HepG2 (cell line): ENCODE data around the gene SEPTIN12. TPM values are rescaled to one million over a fixed set of nuclear protein-coding genes. Genes with fewer than 3 reads are reported as not detected.

Experiments used
- HNF1B ChIP-seq: sonication (generic); formaldehyde crosslinking; IDR thresholded peaks from 2 replicates; pipeline ENCODE4 v1.5.1; 2020; ENCODE audit warnings: mild to moderate bottlenecking, moderate library complexity, missing genetic modification reagents
- KLF13 ChIP-seq: sonication (generic); formaldehyde crosslinking; IDR thresholded peaks from 2 replicates; pipeline ENCODE4 v1.4.0; 2020; ENCODE audit warnings: mild to moderate bottlenecking, missing genetic modification reagents
- MATR3 ChIP-seq: sonication (generic); formaldehyde crosslinking; IDR thresholded peaks from 2 replicates; pipeline ENCODE4 v1.4.0; 2020; ENCODE audit warnings: missing genetic modification reagents
- MYNN ChIP-seq: sonication (generic); formaldehyde crosslinking; IDR thresholded peaks from 2 replicates; pipeline ENCODE4 v1.4.0; 2020; ENCODE audit warnings: mild to moderate bottlenecking, low read depth, missing genetic modification reagents
- NFKBIZ ChIP-seq: IDR thresholded peaks from 2 replicates; pipeline ENCODE4 v1.6.1; 2018; ENCODE audit warnings: missing genetic modification reagents, missing compliant biosample characterization
- NRL ChIP-seq: sonication (generic); formaldehyde crosslinking; IDR thresholded peaks from 2 replicates; pipeline ENCODE4 v1.5.0; 2020; ENCODE audit warnings: missing genetic modification reagents, mild to moderate bottlenecking, moderate library complexity, borderline replicate concordance
- POLR2A ChIP-seq, 2 experiments: IDR thresholded peaks; 2 replicates each; pipeline ENCODE4 v1.6.1; 2011; ENCODE audit warnings: low read depth in 2 of 2, low read length in 2 of 2, mild to moderate bottlenecking in 1 of 2, moderate library complexity in 1 of 2; ENCODE audit not compliant: insufficient read depth in 1 of 2
- RAD51 ChIP-seq: fragments of 450-650 bp; IDR thresholded peaks from 2 replicates; pipeline ENCODE4 v1.6.1; 2016; ENCODE audit warnings: borderline replicate concordance
- RBM39 ChIP-seq: fragments of 200-400 bp; formaldehyde crosslinking; IDR thresholded peaks from one replicate; pipeline ENCODE4 v1.6.1; 2018; ENCODE audit warnings: antibody characterized with exemption, mild to moderate bottlenecking, low read depth, low read length; ENCODE audit not compliant: poor library complexity, severe bottlenecking
- RXRB ChIP-seq: IDR thresholded peaks from 2 replicates; pipeline ENCODE4 v1.6.1; 2016; ENCODE audit warnings: borderline replicate concordance, missing genetic modification reagents, missing compliant biosample characterization
- SETDB1 ChIP-seq: sonication (generic); formaldehyde crosslinking; IDR thresholded peaks from 2 replicates; pipeline ENCODE4 v1.5.1; 2020; ENCODE audit warnings: missing genetic modification reagents, mild to moderate bottlenecking, borderline replicate concordance
- SNAI1 ChIP-seq: sonication (generic); formaldehyde crosslinking; IDR thresholded peaks from 2 replicates; pipeline ENCODE4 v1.5.0; 2020; ENCODE audit warnings: mild to moderate bottlenecking, missing genetic modification reagents, borderline replicate concordance
- TCF7 ChIP-seq: sonication (generic); IDR thresholded peaks from 2 replicates; pipeline ENCODE4 v1.6.1; 2016; ENCODE audit warnings: antibody characterized with exemption, low read depth
- TEAD3 ChIP-seq: optimal IDR thresholded peaks from 2 replicates; pipeline ENCODE3; 2016; ENCODE audit warnings: borderline replicate concordance
- ZBTB14 ChIP-seq: sonication (generic); formaldehyde crosslinking; IDR thresholded peaks from 2 replicates; pipeline ENCODE4 v1.4.0; 2020; ENCODE audit warnings: missing genetic modification reagents
- ZBTB21 ChIP-seq: sonication (generic); formaldehyde crosslinking; IDR thresholded peaks from 2 replicates; pipeline ENCODE4 v1.4.0; 2020; ENCODE audit warnings: missing genetic modification reagents
- ZBTB42 ChIP-seq: sonication (generic); formaldehyde crosslinking; IDR thresholded peaks from 2 replicates; pipeline ENCODE4 v1.5.0; 2020; ENCODE audit warnings: mild to moderate bottlenecking, missing genetic modification reagents
- ZFX ChIP-seq: sonication (generic); formaldehyde crosslinking; IDR thresholded peaks from 2 replicates; pipeline ENCODE4 v1.4.0; 2020; ENCODE audit warnings: mild to moderate bottlenecking, low read depth, missing genetic modification reagents, moderate library complexity
- ZNF10 ChIP-seq: sonication (generic); formaldehyde crosslinking; IDR thresholded peaks from 2 replicates; pipeline ENCODE4 v1.4.0; 2020; ENCODE audit warnings: mild to moderate bottlenecking, low read depth, missing genetic modification reagents, borderline replicate concordance
- ZNF230 ChIP-seq: sonication (generic); formaldehyde crosslinking; IDR thresholded peaks from 2 replicates; pipeline ENCODE4 v1.4.0; 2020; ENCODE audit warnings: mild to moderate bottlenecking, missing genetic modification reagents
- ZNF501 ChIP-seq: sonication (generic); formaldehyde crosslinking; IDR thresholded peaks from 2 replicates; pipeline ENCODE4 v1.5.1; 2020; ENCODE audit warnings: mild to moderate bottlenecking, moderate library complexity, missing genetic modification reagents
- ZNF709 ChIP-seq: sonication (generic); formaldehyde crosslinking; IDR thresholded peaks from 2 replicates; pipeline ENCODE4 v1.5.0; 2020; ENCODE audit warnings: mild to moderate bottlenecking, missing genetic modification reagents
- ZNF790 ChIP-seq: sonication (generic); formaldehyde crosslinking; IDR thresholded peaks from 2 replicates; pipeline ENCODE4 v1.8.0; 2022; ENCODE audit warnings: missing genetic modification reagents, mild to moderate bottlenecking, borderline replicate concordance
- ZNF891 ChIP-seq: sonication (generic); formaldehyde crosslinking; IDR thresholded peaks from 2 replicates; pipeline ENCODE4 v1.5.0; 2020; ENCODE audit warnings: mild to moderate bottlenecking, missing genetic modification reagents
- polyA plus RNA-seq, 8 experiments: library from polyadenylated mRNA; depleted of rRNA in 3 of 8; stranded (reverse) in 7 of 8; unstranded in 1 of 8; fragments of >200 nt; fragmentation: Illumina TruSeq in 4 of 8; extraction: Trizol in 4 of 8; gene quantifications; 2 replicates each; pipeline versions ENCODE4 v1.2.1 to v1.2.3, GENCODE V29; 2011 to 2016; ENCODE audit warnings: low read depth in 4 of 8, missing spikeins in 1 of 8, mixed read lengths in 1 of 8; ENCODE audit not compliant: insufficient read depth in 1 of 8
- total RNA-seq, 5 experiments: library from RNA; depleted of rRNA; stranded (reverse); fragments of >200 nt; fragmentation: Illumina TruSeq; extraction: Trizol; gene quantifications; 2 replicates each; pipeline ENCODE4 v1.2.3, GENCODE V29; 2016; ENCODE audit warnings: low read depth in 1 of 5
- TF ChIP-seq, protein P1 (sequence below): sonication (generic); formaldehyde crosslinking; IDR thresholded peaks from 2 replicates; pipeline ENCODE4 v1.9.0; 2022; ENCODE audit warnings: missing genetic modification reagents, mild to moderate bottlenecking, borderline replicate concordance

SEPTIN12 gene
- total and polyA plus RNA-seq, 2 of the 13 experiments (the other 11 are each of a cell fraction or from before 2014, with no cell fraction given) = 0.22 TPM; not detected in 1

DNA sequence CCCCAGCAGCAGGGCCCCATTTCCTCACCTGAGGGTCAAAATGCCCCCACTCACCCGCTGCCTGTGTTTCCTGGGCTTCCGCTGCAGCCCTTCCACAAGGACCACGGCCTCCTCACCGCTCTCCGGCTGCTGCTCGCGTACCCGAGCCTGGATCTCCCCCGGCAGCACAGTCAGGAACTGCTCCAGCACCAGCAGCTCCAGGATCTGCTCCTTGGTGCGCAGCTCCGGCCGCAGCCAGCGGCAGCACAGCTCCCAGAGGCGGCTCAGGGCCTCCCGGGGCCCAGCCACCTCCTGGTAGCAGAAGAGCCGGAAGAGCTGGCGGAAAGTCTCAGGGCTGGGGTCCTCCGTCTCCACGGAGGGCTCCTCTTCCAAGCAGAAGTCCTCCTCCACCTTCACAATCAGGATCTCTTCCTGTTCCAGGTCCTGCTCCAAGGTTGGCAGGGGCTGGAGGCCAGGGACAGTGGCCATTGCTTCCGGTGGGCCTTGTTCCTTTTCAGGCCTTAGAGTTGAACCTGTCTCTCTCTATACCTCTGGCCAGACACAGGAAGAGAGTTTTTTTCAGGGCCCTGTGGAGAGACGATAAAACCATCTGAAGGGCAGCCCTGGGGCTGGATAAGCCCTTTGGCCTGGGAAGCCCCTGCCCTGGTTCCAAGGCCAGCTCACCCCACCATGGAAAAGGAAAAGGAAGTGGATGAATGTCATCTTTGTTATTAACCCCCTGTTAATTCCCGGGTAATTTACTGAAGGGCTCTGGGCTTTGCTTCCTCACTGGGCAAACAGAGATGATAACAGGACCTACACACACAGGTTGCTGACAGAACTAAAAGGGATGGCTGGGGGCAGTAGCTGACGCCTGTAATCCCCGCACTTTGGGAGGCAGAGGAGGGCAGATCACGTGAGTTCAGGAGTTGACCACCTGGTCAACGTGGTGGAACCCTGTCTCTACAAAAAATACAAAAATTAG lies 22.4 kb downstream of the SEPTIN12 start (continued):
- TF ChIP-seq, protein P1, sequence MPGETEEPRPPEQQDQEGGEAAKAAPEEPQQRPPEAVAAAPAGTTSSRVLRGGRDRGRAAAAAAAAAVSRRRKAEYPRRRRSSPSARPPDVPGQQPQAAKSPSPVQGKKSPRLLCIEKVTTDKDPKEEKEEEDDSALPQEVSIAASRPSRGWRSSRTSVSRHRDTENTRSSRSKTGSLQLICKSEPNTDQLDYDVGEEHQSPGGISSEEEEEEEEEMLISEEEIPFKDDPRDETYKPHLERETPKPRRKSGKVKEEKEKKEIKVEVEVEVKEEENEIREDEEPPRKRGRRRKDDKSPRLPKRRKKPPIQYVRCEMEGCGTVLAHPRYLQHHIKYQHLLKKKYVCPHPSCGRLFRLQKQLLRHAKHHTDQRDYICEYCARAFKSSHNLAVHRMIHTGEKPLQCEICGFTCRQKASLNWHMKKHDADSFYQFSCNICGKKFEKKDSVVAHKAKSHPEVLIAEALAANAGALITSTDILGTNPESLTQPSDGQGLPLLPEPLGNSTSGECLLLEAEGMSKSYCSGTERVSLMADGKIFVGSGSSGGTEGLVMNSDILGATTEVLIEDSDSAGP = no peak
- TF ChIP-seq ZNF10 (CRISPR knock-in tag) (no peak), HNF1B (CRISPR knock-in tag) (peak; percentile 63; the same call in 1 of the 2 replicates), NRL (CRISPR knock-in tag) (peak; percentile 43; the same call in 1 of the 2 replicates), ZBTB14 (CRISPR knock-in tag) (no peak), RXRB (CRISPR knock-in tag) (no peak), KLF13 (CRISPR knock-in tag) (no peak), NFKBIZ (CRISPR knock-in tag) (no peak), ZNF709 (CRISPR knock-in tag) (peak; percentile 16; the same call in 1 of the 2 replicates), ZBTB42 (CRISPR knock-in tag) (no peak), ZNF891 (CRISPR knock-in tag) (no peak), ZFX (CRISPR knock-in tag) (peak; percentile 86), SNAI1 (CRISPR knock-in tag) (no peak), ZNF790 (no peak), TEAD3 (CRISPR knock-in tag) (peak; percentile 10), RAD51 (no peak), ZNF501 (CRISPR knock-in tag) (no peak), POLR2A (IDR thresholded peaks at IDR 0.05; ENCODE audit: insufficient read depth in 1 of 2, low read depth in 2 of 2, low read length in 2 of 2) (peak in 1 of 2 experiments; percentile 62; a peak in 2 of 4 replicates), MYNN (CRISPR knock-in tag) (no peak), ZNF230 (0 out of 2 replicates have a peak, but pooled peaks have one; percentile 35), RBM39 (no peak), SETDB1 (no peak), MATR3 (no peak), ZBTB21 (no peak), TCF7 (no peak)
